Naive thymus-derived CD4-positive, alpha-beta T cell (primary cell): ENCODE data around the gene CHRNA10. TPM values are rescaled to one million over a fixed set of nuclear protein-coding genes. Genes with fewer than 3 reads are reported as not detected.

Experiments used
- ATAC-seq: fragments of 150-1000 bp; cut with Tn5 transposase; 2 replicates; pipeline ENCODE4 v1.10.0; 2021; ENCODE audit warnings: mild to moderate bottlenecking, moderate library complexity
- CTCF ChIA-PET: fragments of 350-600 bp; sonication (Branson Sonifier 250); formaldehyde crosslinking; loops from one replicate; lab custom pipeline; 2021; ENCODE audit warnings: antibody characterized with exemption; lab: Charles Lee
- POLR2A ChIA-PET: fragments of 350-600 bp; sonication (Branson Sonifier 250); formaldehyde crosslinking; loops from one replicate; lab custom pipeline; 2021; ENCODE audit warnings: antibody characterized with exemption, inconsistent platforms; lab: Charles Lee
- DNase-seq, 9 donors: peaks; one replicate each; pipeline versions ENCODE4 v3.0.0 to v3.0.0-alpha.2; 2020 to 2022; ENCODE audit warnings: mixed read lengths in 1 of 9
- H3K27ac ChIP-seq: one replicate; pipeline ENCODE4 v1.7.0; 2013; ENCODE audit warnings: mild to moderate bottlenecking, low read depth, low read length, moderate library complexity
- H3K27me3 ChIP-seq, 2 donors: one replicate each; pipeline ENCODE4 v1.7.0; 2013; ENCODE audit warnings: low read length in 2 of 2, mild to moderate bottlenecking in 2 of 2, moderate library complexity in 2 of 2; ENCODE audit not compliant: control insufficient read depth in 2 of 2, insufficient read depth in 2 of 2
- H3K36me3 ChIP-seq, 3 experiments: 1 replicate in 2 of 3; 2 replicates in 1 of 3; pipeline ENCODE4 v1.7.0; 2013; ENCODE audit warnings: low read length in 3 of 3, mild to moderate bottlenecking in 3 of 3, moderate library complexity in 1 of 3; ENCODE audit not compliant: insufficient read depth in 3 of 3, control insufficient read depth in 2 of 3
- H3K4me1 ChIP-seq, 2 donors: one replicate each; pipeline ENCODE4 v1.7.0; 2013; ENCODE audit warnings: low read length in 2 of 2, mild to moderate bottlenecking in 2 of 2, moderate library complexity in 1 of 2; ENCODE audit not compliant: control insufficient read depth in 2 of 2, insufficient read depth in 2 of 2
- H3K4me3 ChIP-seq: 2 replicates; pipeline ENCODE4 v1.7.0; 2013; ENCODE audit warnings: mild to moderate bottlenecking, low read length
- H3K9me3 ChIP-seq, 3 experiments: 1 replicate in 2 of 3; 2 replicates in 1 of 3; pipeline ENCODE4 v1.7.0; 2013; ENCODE audit warnings: low read length in 3 of 3; ENCODE audit not compliant: control insufficient read depth in 2 of 3
- H3K27ac Mint-ChIP-seq, 9 donors: one replicate each; pipeline ENCODE4 v1.8.0; 2020 to 2022; ENCODE audit warnings: mixed read lengths in 9 of 9, mild to moderate bottlenecking in 8 of 9, moderate library complexity in 5 of 9, inconsistent platforms in 2 of 9
- H3K27me3 Mint-ChIP-seq, 5 donors: one replicate each; pipeline ENCODE4 v1.8.0; 2021 to 2022; ENCODE audit warnings: mixed read lengths in 5 of 5, mild to moderate bottlenecking in 1 of 5
- H3K36me3 Mint-ChIP-seq, 5 donors: one replicate each; pipeline ENCODE4 v1.8.0; 2020 to 2022; ENCODE audit warnings: mixed read lengths in 5 of 5, mild to moderate bottlenecking in 3 of 5, inconsistent platforms in 1 of 5
- H3K4me1 Mint-ChIP-seq, 7 donors: one replicate each; pipeline ENCODE4 v1.8.0; 2020 to 2022; ENCODE audit warnings: mixed read lengths in 7 of 7, mild to moderate bottlenecking in 3 of 7, inconsistent platforms in 1 of 7
- H3K4me3 Mint-ChIP-seq, 10 donors: one replicate each; pipeline ENCODE4 v1.8.0; 2020 to 2022; ENCODE audit warnings: mild to moderate bottlenecking in 10 of 10, mixed read lengths in 10 of 10, moderate library complexity in 6 of 10, inconsistent platforms in 2 of 10
- H3K9me3 Mint-ChIP-seq, 11 donors: one replicate each; pipeline ENCODE4 v1.8.0; 2020 to 2022; ENCODE audit warnings: mixed read lengths in 11 of 11, mild to moderate bottlenecking in 4 of 11, inconsistent platforms in 1 of 11, moderate library complexity in 1 of 11
- intact Hi-C, 2 donors: fragments of 100-400 bp; cut with micrococcal nuclease; formaldehyde crosslinking; loops; one replicate each; pipeline ENCODE4 v1.15.1; 2023
- polyA plus RNA-seq, 2 donors: library from polyadenylated mRNA; unstranded; fragments of 300-500 nt; fragmentation: Illumina TruSeq; gene quantifications; one replicate each; pipeline ENCODE4 v1.2.3, GENCODE V29; 2021
- total RNA-seq, 6 experiments: library from RNA in 5 of 6; stranded (reverse) in 5 of 6; gene quantifications; 1 replicate in 5 of 6; 2 replicates in 1 of 6; pipeline ENCODE4 v1.2.3 and lab custom pipeline; 2021 to 2026

The CHRNA10 gene
- total and polyA plus RNA-seq, 7 experiments from 2014 or later: 0.24 to 5.8 (median 1.7) TPM; not detected in 1

- H3K4me1 Mint-ChIP-seq: peaks cover 3 to 15% (median 8%) of the 10 kb centered on the region in 7 donors
- H3K36me3 Mint-ChIP-seq: peaks cover 38 to 74% (median 44%) of the 10 kb centered on the region in 5 donors
- H3K9me3 Mint-ChIP-seq: peaks cover 0 to 1% (median 0%) of the 10 kb centered on the region in 11 donors
- H3K4me1 ChIP-seq: peaks cover 0 to 4% of the 10 kb centered on the region in 2 donors
- no peaks in the 10 kb centered on the region for H3K9me3 ChIP-seq
- ATAC-seq (no peak), DNase-seq (no peak)
- H3K27me3 ChIP-seq: no peaks in the 10 kb centered on the region
- no peaks in the 10 kb centered on the region for H3K27me3 Mint-ChIP-seq
- H3K4me3 ChIP-seq: no peak overlapping the region
- CTCF ChIA-PET: no interaction called here
- peaks cover 30 to 93% (median 53%) of the 10 kb centered on the region in 3 experiments for H3K36me3 ChIP-seq
- POLR2A ChIA-PET: no interaction called here
- H3K4me3 Mint-ChIP-seq: no peak overlapping the region
- no peak overlapping the region for H3K27ac ChIP-seq
- peak overlapping the region in 2 of 9 donors; percentile 29 to 55 for H3K27ac Mint-ChIP-seq
- intact Hi-C loops: no loop called here
These were observed 11.9 kb upstream of the CHRNA10 start for GRCh38 chr11:3683039-3683438.

- peaks cover 3 to 15% (median 8%) of the 10 kb centered on the region in 7 donors for H3K4me1 Mint-ChIP-seq
- peaks cover 29 to 77% (median 37%) of the 10 kb centered on the region in 5 donors for H3K36me3 Mint-ChIP-seq
- DNase-seq (peak in 1 of 9 donors; percentile 3), ATAC-seq (no peak)
- intact Hi-C loops: no loop called here
- Histone ChIP-seq H3K4me3 (no peak overlapping the region), H3K36me3 (peaks cover 21 to 92% (median 56%) of the 10 kb centered on the region in 3 experiments), H3K27me3 (no peaks in the 10 kb centered on the region), H3K9me3 (no peaks in the 10 kb centered on the region), H3K27ac (no peak overlapping the region), H3K4me1 (peaks cover 0 to 4% of the 10 kb centered on the region in 2 donors)
- CTCF ChIA-PET: no interaction called here
- no peaks in the 10 kb centered on the region for H3K27me3 Mint-ChIP-seq
- POLR2A ChIA-PET: no interaction called here
- peak overlapping the region in 1 of 9 donors; percentile 49 for H3K27ac Mint-ChIP-seq
- no peak overlapping the region for H3K4me3 Mint-ChIP-seq
- H3K9me3 Mint-ChIP-seq: peaks cover 0 to 1% (median 0%) of the 10 kb centered on the region in 11 donors
These were observed 7.9 kb upstream of the CHRNA10 start for GRCh38 chr11:3679077-3679476.

- peaks cover 21 to 98% (median 53%) of the 10 kb centered on the region in 3 experiments for H3K36me3 ChIP-seq
- H3K27me3 ChIP-seq: no peaks in the 10 kb centered on the region
- H3K9me3 ChIP-seq: no peaks in the 10 kb centered on the region
- ChIA-PET POLR2A (no interaction called here), CTCF (no interaction called here)
- Mint-ChIP-seq H3K4me1 (peaks cover 0 to 5% (median 0%) of the 10 kb centered on the region in 7 donors), H3K36me3 (peaks cover 26 to 63% (median 30%) of the 10 kb centered on the region in 5 donors), H3K9me3 (peaks cover 0 to 1% (median 0%) of the 10 kb centered on the region in 11 donors), H3K4me3 (no peak overlapping the region), H3K27ac (peak overlapping the region in 1 of 9 donors; percentile 8), H3K27me3 (no peaks in the 10 kb centered on the region)
- ATAC-seq: no peak
- no peaks in the 10 kb centered on the region for H3K4me1 ChIP-seq
- intact Hi-C loops: no loop called here
- no peak overlapping the region for H3K4me3 ChIP-seq
- DNase-seq: no peak
- no peak overlapping the region for H3K27ac ChIP-seq
These were observed 4.8 kb upstream of the CHRNA10 start for GRCh38 chr11:3675971-3676370.

GRCh38 chr11:3674189-3674588, 3.0 kb upstream of the CHRNA10 start:
- ChIA-PET POLR2A (no interaction called here), CTCF (no interaction called here)
- peaks cover 17 to 64% (median 34%) of the 10 kb centered on the region in 5 donors for H3K36me3 Mint-ChIP-seq
- no peaks in the 10 kb centered on the region for H3K27me3 ChIP-seq
- no peak overlapping the region for H3K27ac ChIP-seq
- no peak overlapping the region for H3K4me3 ChIP-seq
- H3K27me3 Mint-ChIP-seq: no peaks in the 10 kb centered on the region
- H3K4me1 Mint-ChIP-seq: peaks cover 0 to 2% (median 0%) of the 10 kb centered on the region in 7 donors
- intact Hi-C loops: no loop called here
- no peaks in the 10 kb centered on the region for H3K4me1 ChIP-seq
- peak overlapping the region in 3 of 9 donors; percentile 25 to 59 (median 41) for H3K27ac Mint-ChIP-seq
- H3K36me3 ChIP-seq: peaks cover 15 to 96% (median 44%) of the 10 kb centered on the region in 3 experiments
- no peak overlapping the region for H3K4me3 Mint-ChIP-seq
- no peaks in the 10 kb centered on the region for H3K9me3 ChIP-seq
- DNase-seq: no peak
- H3K9me3 Mint-ChIP-seq: no peaks in the 10 kb centered on the region
- no peak for ATAC-seq

- POLR2A ChIA-PET: no interaction called here
- no peaks in the 10 kb centered on the region for H3K9me3 ChIP-seq
- Mint-ChIP-seq H3K4me3 (no peak overlapping the region), H3K36me3 (peaks cover 8 to 64% (median 37%) of the 10 kb centered on the region in 5 donors), H3K9me3 (no peaks in the 10 kb centered on the region), H3K4me1 (peaks cover 0 to 4% (median 0%) of the 10 kb centered on the region in 7 donors), H3K27ac (peak overlapping the region in 3 of 9 donors; percentile 28 to 63 (median 58)), H3K27me3 (no peaks in the 10 kb centered on the region)
- intact Hi-C loops: no loop called here
- H3K27ac ChIP-seq: no peak overlapping the region
- ATAC-seq (no peak), DNase-seq (no peak)
- CTCF ChIA-PET: no interaction called here
- H3K4me3 ChIP-seq: no peak overlapping the region
- peaks cover 6 to 89% (median 16%) of the 10 kb centered on the region in 3 experiments for H3K36me3 ChIP-seq
- H3K4me1 ChIP-seq: no peaks in the 10 kb centered on the region
- H3K27me3 ChIP-seq: no peaks in the 10 kb centered on the region
These were observed 1.4 kb downstream of the CHRNA10 start for GRCh38 chr11:3669742-3670183.

GRCh38 chr11:3669128-3669527, 2.1 kb downstream of the CHRNA10 start:
- ChIA-PET CTCF (no interaction called here), POLR2A (no interaction called here)
- Histone ChIP-seq H3K4me3 (no peak overlapping the region), H3K36me3 (peaks cover 6 to 89% (median 16%) of the 10 kb centered on the region in 3 experiments), H3K27ac (no peak overlapping the region), H3K4me1 (no peaks in the 10 kb centered on the region), H3K9me3 (no peaks in the 10 kb centered on the region), H3K27me3 (no peaks in the 10 kb centered on the region)
- H3K36me3 Mint-ChIP-seq: peaks cover 7 to 59% (median 33%) of the 10 kb centered on the region in 5 donors
- intact Hi-C loops: no loop called here
- H3K27ac Mint-ChIP-seq: peak overlapping the region in 1 of 9 donors; percentile 32
- peaks cover 0 to 4% (median 0%) of the 10 kb centered on the region in 7 donors for H3K4me1 Mint-ChIP-seq
- no peaks in the 10 kb centered on the region for H3K27me3 Mint-ChIP-seq
- H3K4me3 Mint-ChIP-seq: no peak overlapping the region
- DNase-seq (no peak), ATAC-seq (no peak)
- no peaks in the 10 kb centered on the region for H3K9me3 Mint-ChIP-seq
